ENCODE results near the gene EMILIN1. TPM values are rescaled to one million over a fixed set of nuclear protein-coding genes. Genes with fewer than 3 reads are reported as not detected.

Gene EMILIN1
- total and polyA plus RNA-seq, 2 experiments from 2014 or later, result 3.2 to 15.4 TPM

- TF ChIP-seq, protein P1, sequence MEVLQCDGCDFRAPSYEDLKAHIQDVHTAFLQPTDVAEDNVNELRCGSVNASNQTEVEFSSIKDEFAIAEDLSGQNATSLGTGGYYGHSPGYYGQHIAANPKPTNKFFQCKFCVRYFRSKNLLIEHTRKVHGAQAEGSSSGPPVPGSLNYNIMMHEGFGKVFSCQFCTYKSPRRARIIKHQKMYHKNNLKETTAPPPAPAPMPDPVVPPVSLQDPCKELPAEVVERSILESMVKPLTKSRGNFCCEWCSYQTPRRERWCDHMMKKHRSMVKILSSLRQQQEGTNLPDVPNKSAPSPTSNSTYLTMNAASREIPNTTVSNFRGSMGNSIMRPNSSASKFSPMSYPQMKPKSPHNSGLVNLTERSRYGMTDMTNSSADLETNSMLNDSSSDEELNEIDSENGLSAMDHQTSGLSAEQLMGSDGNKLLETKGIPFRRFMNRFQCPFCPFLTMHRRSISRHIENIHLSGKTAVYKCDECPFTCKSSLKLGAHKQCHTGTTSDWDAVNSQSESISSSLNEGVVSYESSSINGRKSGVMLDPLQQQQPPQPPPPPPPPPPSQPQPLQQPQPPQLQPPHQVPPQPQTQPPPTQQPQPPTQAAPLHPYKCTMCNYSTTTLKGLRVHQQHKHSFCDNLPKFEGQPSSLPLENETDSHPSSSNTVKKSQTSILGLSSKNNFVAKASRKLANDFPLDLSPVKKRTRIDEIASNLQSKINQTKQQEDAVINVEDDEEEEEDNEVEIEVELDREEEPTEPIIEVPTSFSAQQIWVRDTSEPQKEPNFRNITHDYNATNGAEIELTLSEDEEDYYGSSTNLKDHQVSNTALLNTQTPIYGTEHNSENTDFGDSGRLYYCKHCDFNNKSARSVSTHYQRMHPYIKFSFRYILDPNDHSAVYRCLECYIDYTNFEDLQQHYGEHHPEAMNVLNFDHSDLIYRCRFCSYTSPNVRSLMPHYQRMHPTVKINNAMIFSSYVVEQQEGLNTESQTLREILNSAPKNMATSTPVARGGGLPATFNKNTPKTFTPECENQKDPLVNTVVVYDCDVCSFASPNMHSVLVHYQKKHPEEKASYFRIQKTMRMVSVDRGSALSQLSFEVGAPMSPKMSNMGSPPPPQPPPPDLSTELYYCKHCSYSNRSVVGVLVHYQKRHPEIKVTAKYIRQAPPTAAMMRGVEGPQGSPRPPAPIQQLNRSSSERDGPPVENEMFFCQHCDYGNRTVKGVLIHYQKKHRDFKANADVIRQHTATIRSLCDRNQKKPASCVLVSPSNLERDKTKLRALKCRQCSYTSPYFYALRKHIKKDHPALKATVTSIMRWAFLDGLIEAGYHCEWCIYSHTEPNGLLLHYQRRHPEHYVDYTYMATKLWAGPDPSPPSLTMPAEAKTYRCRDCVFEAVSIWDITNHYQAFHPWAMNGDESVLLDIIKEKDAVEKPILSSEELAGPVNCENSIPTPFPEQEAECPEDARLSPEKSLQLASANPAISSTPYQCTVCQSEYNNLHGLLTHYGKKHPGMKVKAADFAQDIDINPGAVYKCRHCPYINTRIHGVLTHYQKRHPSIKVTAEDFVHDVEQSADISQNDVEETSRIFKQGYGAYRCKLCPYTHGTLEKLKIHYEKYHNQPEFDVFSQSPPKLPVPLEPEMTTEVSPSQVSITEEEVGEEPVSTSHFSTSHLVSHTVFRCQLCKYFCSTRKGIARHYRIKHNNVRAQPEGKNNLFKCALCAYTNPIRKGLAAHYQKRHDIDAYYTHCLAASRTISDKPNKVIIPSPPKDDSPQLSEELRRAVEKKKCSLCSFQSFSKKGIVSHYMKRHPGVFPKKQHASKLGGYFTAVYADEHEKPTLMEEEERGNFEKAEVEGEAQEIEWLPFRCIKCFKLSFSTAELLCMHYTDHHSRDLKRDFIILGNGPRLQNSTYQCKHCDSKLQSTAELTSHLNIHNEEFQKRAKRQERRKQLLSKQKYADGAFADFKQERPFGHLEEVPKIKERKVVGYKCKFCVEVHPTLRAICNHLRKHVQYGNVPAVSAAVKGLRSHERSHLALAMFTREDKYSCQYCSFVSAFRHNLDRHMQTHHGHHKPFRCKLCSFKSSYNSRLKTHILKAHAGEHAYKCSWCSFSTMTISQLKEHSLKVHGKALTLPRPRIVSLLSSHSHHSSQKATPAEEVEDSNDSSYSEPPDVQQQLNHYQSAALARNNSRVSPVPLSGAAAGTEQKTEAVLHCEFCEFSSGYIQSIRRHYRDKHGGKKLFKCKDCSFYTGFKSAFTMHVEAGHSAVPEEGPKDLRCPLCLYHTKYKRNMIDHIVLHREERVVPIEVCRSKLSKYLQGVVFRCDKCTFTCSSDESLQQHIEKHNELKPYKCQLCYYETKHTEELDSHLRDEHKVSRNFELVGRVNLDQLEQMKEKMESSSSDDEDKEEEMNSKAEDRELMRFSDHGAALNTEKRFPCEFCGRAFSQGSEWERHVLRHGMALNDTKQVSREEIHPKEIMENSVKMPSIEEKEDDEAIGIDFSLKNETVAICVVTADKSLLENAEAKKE (CRISPR knock-in tag; IDR thresholded peaks at IDR 0.05), result no peak
- TF ChIP-seq CREB1 (CRISPR knock-in tag; IDR thresholded peaks at IDR 0.05; ENCODE audit: low read depth), result no peak
- no peak for TF ChIP-seq NANOG (IDR thresholded peaks at IDR 0.05; ENCODE audit: borderline replicate concordance)
Measured at GRCh38 chr2:27093430-27094352, 15.3 kb downstream of the EMILIN1 start (continued).

- H3K4me3 ChIP-seq, result no peak overlapping the region
- no peak overlapping the region for H3K4me2 ChIP-seq
- H3K27me3 ChIP-seq (ENCODE audit: insufficient read depth), result no peaks in the 10 kb centered on the region
- Mint-ChIP-seq H3K27me3 (ENCODE audit: insufficient read depth, low read depth, poor library complexity) (peaks cover 19% of the 10 kb centered on the region), H3K9me3 (no peaks in the 10 kb centered on the region; the same call in 2 of the 3 replicates), H3K27ac (no peak overlapping the region), H3K4me1 (peaks cover 9% of the 10 kb centered on the region), H3K4me3 (no peak overlapping the region), H3K36me3 (ENCODE audit: low read depth) (no peaks in the 10 kb centered on the region; the same call in 2 of the 3 replicates)
- H3K9me2 ChIP-seq (ENCODE audit: insufficient read depth), result no peaks in the 10 kb centered on the region
- peaks cover 4% of the 10 kb centered on the region; the same call in 1 of the 2 replicates for H3K4me1 ChIP-seq (ENCODE audit: insufficient read depth)
- no peaks in the 10 kb centered on the region for H3K36me3 ChIP-seq (ENCODE audit: insufficient read depth)
- H4K20me1 ChIP-seq (replicated peaks; ENCODE audit: insufficient read depth), result no peaks in the 10 kb centered on the region; the same call in 1 of the 2 replicates
- no peak overlapping the region for H3K27ac ChIP-seq (ENCODE audit: low read depth)
- H3K79me2 ChIP-seq (replicated peaks; ENCODE audit: insufficient read depth), result no peaks in the 10 kb centered on the region
- no peak overlapping the region for H2AFZ ChIP-seq
- H3F3A ChIP-seq (replicated peaks; ENCODE audit: low read depth), result no peaks in the 10 kb centered on the region
- ATAC-seq (no peak), DNase-seq (ENCODE audit: low spot score) (no peak)
- TF ChIP-seq NANOG (IDR thresholded peaks at IDR 0.05; ENCODE audit: borderline replicate concordance), result no peak
- no peak for TF ChIP-seq ZNF331 (CRISPR knock-in tag; IDR thresholded peaks at IDR 0.05; ENCODE audit: low read depth)
- TF ChIP-seq EZH2 (IDR thresholded peaks at IDR 0.05; ENCODE audit: low read depth, unreplicated experiment), result no peak
- TF ChIP-seq REST (IDR thresholded peaks at IDR 0.05; ENCODE audit: unreplicated experiment), result no peak
- no peak for TF ChIP-seq EZH2phosphoT487 (IDR thresholded peaks at IDR 0.05; ENCODE audit: unreplicated experiment)
- no peak for TF ChIP-seq CREB1 (CRISPR knock-in tag; IDR thresholded peaks at IDR 0.05; ENCODE audit: low read depth)
- TF ChIP-seq CTCF (conservative IDR thresholded peaks at IDR 0.05; ENCODE audit: low read depth in 2 of 2), result no peak
- TF ChIP-seq, protein P2, sequence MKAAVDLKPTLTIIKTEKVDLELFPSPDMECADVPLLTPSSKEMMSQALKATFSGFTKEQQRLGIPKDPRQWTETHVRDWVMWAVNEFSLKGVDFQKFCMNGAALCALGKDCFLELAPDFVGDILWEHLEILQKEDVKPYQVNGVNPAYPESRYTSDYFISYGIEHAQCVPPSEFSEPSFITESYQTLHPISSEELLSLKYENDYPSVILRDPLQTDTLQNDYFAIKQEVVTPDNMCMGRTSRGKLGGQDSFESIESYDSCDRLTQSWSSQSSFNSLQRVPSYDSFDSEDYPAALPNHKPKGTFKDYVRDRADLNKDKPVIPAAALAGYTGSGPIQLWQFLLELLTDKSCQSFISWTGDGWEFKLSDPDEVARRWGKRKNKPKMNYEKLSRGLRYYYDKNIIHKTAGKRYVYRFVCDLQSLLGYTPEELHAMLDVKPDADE (IDR thresholded peaks at IDR 0.05), result no peak
Measured at GRCh38 chr2:27094353-27094984, 16.1 kb downstream of the EMILIN1 start.

Measured in GM23338 (cell line).